ENCODE measurements around the gene KRT20. TPM values are rescaled to one million over a fixed set of nuclear protein-coding genes. Genes with fewer than 3 reads are reported as not detected.

Gene KRT20
- total and polyA plus RNA-seq, 2 of the 8 experiments (the other 6 are each of a cell fraction or from before 2014, with no cell fraction given) = not detected

DNA sequence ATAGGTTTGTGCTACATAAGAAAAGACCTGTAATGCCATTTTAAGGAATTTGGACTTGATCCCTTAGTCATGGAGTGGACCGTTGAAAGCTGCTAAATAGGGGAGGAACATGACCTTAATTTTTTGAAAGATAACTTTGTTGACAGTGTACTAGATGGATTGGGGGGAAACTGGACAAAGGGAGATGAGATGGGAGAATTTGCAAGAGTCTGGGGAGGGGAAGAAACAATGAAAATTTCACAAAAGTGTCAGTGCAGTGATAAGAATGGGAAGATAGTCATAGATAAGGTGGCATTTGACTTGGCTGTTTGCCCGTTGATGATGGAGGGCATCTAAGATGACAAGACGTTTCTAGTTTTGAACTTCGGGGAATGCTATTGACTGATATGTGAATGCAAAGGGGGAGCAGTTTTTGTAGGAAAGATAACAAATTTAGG, 40.4 kb downstream of the KRT20 start:
- no peak overlapping the region for H2AFZ ChIP-seq (ENCODE audit: low read length)
- H3K27ac ChIP-seq (ENCODE audit: low read depth, low read length) = no peak overlapping the region
- no peak overlapping the region for H3K9ac ChIP-seq (replicated peaks in 1 of 4; ENCODE audit: extremely low read depth in 1 of 4, low read depth in 3 of 4, low read length in 3 of 4)
- POLR2A ChIA-PET (ENCODE audit: partially characterized antibody) = no interaction called here
- no peak overlapping the region for H2BK12ac ChIP-seq (ENCODE audit: low read depth, low read length)
- H3K9me3 ChIP-seq (ENCODE audit: insufficient read depth in 2 of 2, low read depth in 1 of 2, low read length in 1 of 2) = no peaks in the 10 kb centered on the region
- no peak overlapping the region for H2BK20ac ChIP-seq (ENCODE audit: low read length)
- no peak overlapping the region for H3K4me2 ChIP-seq (ENCODE audit: insufficient read depth in 1 of 2, low read depth in 2 of 2, low read length in 2 of 2)
- WGBS, 2 experiments (ENCODE audit: extremely low coverage in 1 of 2, insufficient coverage in 1 of 2, insufficient read length in 1 of 2, insufficient replicate concordance in 2 of 2, low coverage in 1 of 2, low lambda C conversion rate in 2 of 2, missing lambda C conversion rate in 1 of 2) = 87% methylated on average over 4 of the region's 4 CpGs; no CpG with 5 or more reads in 1 of the 2 experiments
- no peaks in the 10 kb centered on the region for H3K79me1 ChIP-seq (ENCODE audit: low read depth, low read length)
- CTCF ChIA-PET (ENCODE audit: partially characterized antibody) = interaction anchor here (1.2 kb wide), 1 partner anchor 478 kb away, joined by 3 read pairs; no protein-coding TSS in a partner anchor
- no peak overlapping the region; the same call in 1 of the 2 replicates for H2BK15ac ChIP-seq (ENCODE audit: low read length)
- no peak overlapping the region for H2BK5ac ChIP-seq (ENCODE audit: low read depth, low read length)
- no peaks in the 10 kb centered on the region; a peak in 1 of 7 replicates for H3K4me1 ChIP-seq (replicated peaks in 1 of 4; ENCODE audit: control insufficient read depth in 3 of 4, insufficient read depth in 4 of 4, low read length in 3 of 4)
- H4K5ac ChIP-seq (ENCODE audit: insufficient read length, low read depth, low read length) = no peak overlapping the region
- no peak overlapping the region for H3K14ac ChIP-seq (ENCODE audit: insufficient read length)
- H2AK5ac ChIP-seq (ENCODE audit: low read depth, low read length) = no peak overlapping the region
- no peak overlapping the region for H3K23ac ChIP-seq (ENCODE audit: insufficient read length)
- H3K27me3 ChIP-seq (replicated peaks in 1 of 4; ENCODE audit: control insufficient read depth in 3 of 4, extremely low read depth in 1 of 4, insufficient read depth in 3 of 4, low read length in 3 of 4) = no peaks in the 10 kb centered on the region
- H3K4me3 ChIP-seq (ENCODE audit: extremely low read depth in 1 of 4, insufficient read depth in 2 of 4, low read depth in 3 of 4, low read length in 4 of 4) = no peak overlapping the region
- no peak for FAIRE-seq
- DNase-seq (ENCODE audit: low read depth in 1 of 2, low spot score in 2 of 2) = no peak
- no peak overlapping the region for H3K4ac ChIP-seq (replicated peaks; ENCODE audit: insufficient read length, low read depth, low read length)
- no peak overlapping the region for H2BK120ac ChIP-seq (replicated peaks; ENCODE audit: low read depth, low read length)
- no peak overlapping the region for H3K56ac ChIP-seq (replicated peaks; ENCODE audit: insufficient read length, low read depth, low read length)
- no peak overlapping the region for H3K18ac ChIP-seq (ENCODE audit: extremely low read depth, low read length)
- H3K36me3 ChIP-seq (ENCODE audit: control insufficient read depth in 2 of 4, insufficient read depth in 4 of 4, low read length in 3 of 4) = no peaks in the 10 kb centered on the region
- peaks cover 0 to 2% of the 10 kb centered on the region in 2 experiments for H4K20me1 ChIP-seq (replicated peaks in 1 of 2; ENCODE audit: control insufficient read depth in 1 of 2, insufficient read depth in 2 of 2, low read length in 2 of 2)
- no peaks in the 10 kb centered on the region for H3K23me2 ChIP-seq (ENCODE audit: low read depth, low read length)
- no peak overlapping the region for H4K91ac ChIP-seq (replicated peaks; ENCODE audit: insufficient read length, low read length)
- no peaks in the 10 kb centered on the region for H3K79me2 ChIP-seq (ENCODE audit: control insufficient read depth in 1 of 2, insufficient read depth in 2 of 2, low read length in 2 of 2)
- H4K8ac ChIP-seq (ENCODE audit: extremely low read depth, insufficient read depth, low read length) = no peak overlapping the region
- TF ChIP-seq FOSL1 (IDR thresholded peaks at IDR 0.05; ENCODE audit: insufficient read depth, low read depth, low read length) (no peak), ZNF274 (IDR thresholded peaks at IDR 0.05; ENCODE audit: borderline replicate concordance, extremely low read depth, low read length) (no peak), MAFK (IDR thresholded peaks at IDR 0.05; ENCODE audit: low read depth, low read length) (no peak), SAP30 (IDR thresholded peaks at IDR 0.05; ENCODE audit: insufficient read depth, insufficient replicate concordance, low read length) (no peak), KDM1A (IDR thresholded peaks at IDR 0.05; ENCODE audit: borderline replicate concordance, low read length) (no peak), KDM5A (IDR thresholded peaks at IDR 0.05; ENCODE audit: low read length) (no peak), JUND (IDR thresholded peaks at IDR 0.05; ENCODE audit: low read length) (no peak), CHD1 (IDR thresholded peaks at IDR 0.05; ENCODE audit: low read depth, low read length) (no peak), CHD2 (IDR thresholded peaks at IDR 0.05; ENCODE audit: low read length) (no peak), SP1 (IDR thresholded peaks at IDR 0.05; ENCODE audit: low read depth, low read length) (no peak), POU5F1 (IDR thresholded peaks at IDR 0.05; ENCODE audit: low read depth, low read length) (no peak), SRF (IDR thresholded peaks at IDR 0.05; ENCODE audit: low read depth, low read length) (no peak)
- TF ChIP-seq, protein P1, sequence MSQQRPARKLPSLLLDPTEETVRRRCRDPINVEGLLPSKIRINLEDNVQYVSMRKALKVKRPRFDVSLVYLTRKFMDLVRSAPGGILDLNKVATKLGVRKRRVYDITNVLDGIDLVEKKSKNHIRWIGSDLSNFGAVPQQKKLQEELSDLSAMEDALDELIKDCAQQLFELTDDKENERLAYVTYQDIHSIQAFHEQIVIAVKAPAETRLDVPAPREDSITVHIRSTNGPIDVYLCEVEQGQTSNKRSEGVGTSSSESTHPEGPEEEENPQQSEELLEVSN (IDR thresholded peaks at IDR 0.05) = no peak
